GM21367 (cell line): Measurements from ENCODE around the gene LTBP1.
"Not testable (repeated sequence)": the region's sequence is repeated elsewhere in the genome, so short reads cannot be mapped to it uniquely, and the experiment has no call there.

ENCODE experiments used
- ATAC-seq: cut with Tn5 transposase; IDR thresholded peaks from one replicate; pipeline ENCODE4 v1.9.1; 2021; ENCODE audit not compliant: unreplicated experiment

The LTBP1 gene

DNA sequence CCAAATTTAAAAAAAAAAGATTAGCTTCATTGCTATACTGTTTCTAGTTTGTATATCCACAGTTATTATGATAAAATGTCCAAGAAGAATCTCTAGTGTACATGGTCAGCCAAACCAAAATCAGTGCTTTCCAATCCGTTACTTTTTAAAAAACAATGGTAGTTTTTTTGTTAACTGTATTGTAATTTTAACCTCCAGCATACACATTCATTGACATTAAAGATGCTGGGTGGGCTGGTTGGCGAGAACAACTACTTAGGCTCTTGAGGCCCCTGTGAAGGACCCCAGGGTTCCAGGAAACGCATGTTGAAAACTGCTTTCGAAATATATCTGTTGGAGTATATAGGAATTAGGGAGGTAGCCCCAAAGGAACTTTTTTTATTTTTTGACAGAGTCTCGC lies 422.4 kb downstream of the LTBP1 start:
- no peak for ATAC-seq

GRCh38 chr2:33370636-33371265 lies 424.0 kb downstream of the LTBP1 start:
- no peak for ATAC-seq

GRCh38 chr2:33371304-33372090 lies 424.7 kb downstream of the LTBP1 start:
- ATAC-seq, result no peak

GRCh38 chr2:33372940-33373553 lies 426.3 kb downstream of the LTBP1 start:
- ATAC-seq, result no peak

DNA sequence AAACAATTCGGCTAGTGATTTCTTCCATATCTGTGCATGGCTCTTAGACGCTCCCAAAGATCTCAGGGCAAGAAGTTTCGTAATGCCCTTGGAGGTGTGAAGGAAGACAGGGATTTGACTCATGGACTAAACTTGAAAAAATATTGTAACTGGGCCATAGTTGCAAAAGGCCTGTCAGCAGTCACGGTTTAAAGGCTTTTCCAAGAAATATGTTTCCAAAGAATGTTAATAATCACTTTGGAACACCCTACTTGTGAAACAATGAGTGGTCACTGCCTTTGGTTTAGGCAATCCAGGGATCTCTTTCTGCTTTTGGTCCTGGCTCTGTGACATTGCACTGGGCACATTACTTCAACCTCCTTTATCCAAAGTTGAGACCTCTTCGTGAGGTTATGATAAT lies 427.2 kb downstream of the LTBP1 start:
- ATAC-seq, result no peak

GRCh38 chr2:33375054-33375453 lies 428.3 kb downstream of the LTBP1 start:
- no peak for ATAC-seq

GRCh38 chr2:33377048-33377447 lies 430.3 kb downstream of the LTBP1 start:
- ATAC-seq, result no peak

DNA sequence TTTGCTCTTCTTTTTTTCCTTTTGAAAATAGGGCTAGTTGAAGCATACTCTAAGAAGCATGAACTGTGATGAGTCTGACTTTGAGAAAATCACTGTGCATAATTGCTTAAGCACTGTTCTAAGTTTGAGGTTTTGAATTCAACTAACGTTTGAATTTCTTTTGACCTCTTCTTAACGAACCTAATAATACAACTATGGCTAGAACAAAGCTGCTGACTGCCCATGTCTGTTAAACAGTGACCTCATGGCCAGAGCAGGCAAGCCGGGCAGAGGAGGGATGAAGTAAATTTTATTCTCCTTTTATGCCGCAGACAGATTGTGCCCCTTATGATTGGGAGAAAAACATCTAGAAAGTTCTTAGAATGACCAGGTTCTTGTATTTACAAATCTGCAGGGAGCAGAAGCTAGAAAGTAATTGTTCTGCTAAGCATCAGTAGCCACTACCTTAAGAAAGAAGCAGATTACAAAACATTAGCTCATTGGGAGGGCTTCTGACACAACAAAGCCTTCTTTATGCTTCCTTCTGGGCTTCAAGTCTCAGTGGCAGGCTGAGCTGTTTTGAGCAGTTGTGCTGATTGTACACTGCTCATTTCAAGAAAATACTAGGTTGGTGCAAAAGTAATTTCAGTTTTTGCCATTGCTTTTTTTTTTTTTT lies 431.9 kb downstream of the LTBP1 start:
- no peak for ATAC-seq

DNA sequence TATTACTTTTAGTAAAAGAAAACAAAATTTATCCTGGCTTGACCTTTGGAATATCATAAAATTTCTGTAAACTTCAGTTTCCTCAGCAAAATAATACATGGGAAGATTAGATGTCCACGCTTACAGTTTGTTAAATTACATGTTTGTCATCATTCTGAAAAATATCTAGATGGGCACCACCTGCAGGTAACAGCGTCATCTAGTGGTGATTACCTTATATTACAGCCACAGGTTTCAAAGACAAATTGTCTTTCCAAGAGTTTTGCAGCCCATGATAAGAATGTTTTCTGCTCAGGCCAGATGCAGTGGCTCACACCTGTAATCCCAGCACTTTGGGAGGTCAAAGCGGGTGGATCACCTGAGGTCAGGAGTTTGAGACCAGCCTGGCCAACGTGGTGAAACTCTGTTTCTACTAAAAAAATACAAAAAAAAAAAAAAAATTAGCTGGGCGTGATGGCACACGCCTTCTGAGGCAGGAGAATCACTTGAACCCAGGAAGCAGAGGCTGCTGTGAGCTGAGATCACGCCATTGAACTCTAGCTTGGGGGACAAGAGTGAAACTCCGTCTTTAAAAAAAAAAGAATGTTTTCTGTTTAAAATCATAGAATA lies 433.4 kb downstream of the LTBP1 start:
- no peak for ATAC-seq

DNA sequence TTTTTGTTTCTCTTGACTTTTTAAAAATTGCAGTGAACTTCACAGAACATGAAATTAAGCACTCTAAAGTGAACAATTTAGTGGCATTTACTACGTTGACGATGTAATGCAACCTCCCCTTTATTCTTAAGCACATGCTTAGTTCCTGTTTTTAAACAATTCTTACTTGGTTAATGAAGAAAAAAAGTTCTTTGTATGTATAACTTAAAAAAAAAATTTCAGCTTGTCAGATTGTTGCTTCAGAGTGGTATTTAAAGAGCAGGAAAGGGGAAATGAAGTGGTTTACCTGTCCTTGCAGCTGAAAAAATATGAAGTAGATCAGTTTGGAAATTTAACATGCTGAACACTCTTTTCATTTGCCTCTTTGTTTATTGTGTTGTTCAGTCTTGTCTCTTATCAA lies 434.0 kb downstream of the LTBP1 start:
- ATAC-seq, result no peak

- ATAC-seq, result no peak
Observed at GRCh38 chr2:33381301-33381858, 434.6 kb downstream of the LTBP1 start.

- no peak for ATAC-seq
Observed at GRCh38 chr2:33383855-33384598, 437.3 kb downstream of the LTBP1 start.

- ATAC-seq, result no peak
Observed at GRCh38 chr2:33384599-33384961, 437.8 kb downstream of the LTBP1 start.

- no peak for ATAC-seq
Observed at GRCh38 chr2:33388996-33389395, 442.2 kb downstream of the LTBP1 start.

DNA sequence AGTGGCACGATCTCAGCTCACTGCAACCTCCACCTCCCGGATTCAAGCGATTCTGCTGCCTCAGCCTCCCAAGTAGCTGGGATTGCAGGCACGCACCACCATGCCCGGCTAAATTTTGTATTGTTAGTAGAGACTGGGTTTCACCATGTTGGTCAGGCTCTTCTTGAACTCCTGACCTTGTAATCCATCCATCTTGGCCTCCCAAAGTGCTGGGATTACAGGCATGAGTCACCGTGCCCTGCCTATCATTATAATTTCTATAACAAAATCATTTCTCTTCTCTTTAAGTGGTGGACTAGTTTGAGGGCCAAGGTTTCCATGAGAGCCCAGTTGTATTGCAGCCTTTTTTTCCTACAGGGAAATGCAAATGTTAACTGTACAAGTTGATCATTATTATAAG lies 442.9 kb downstream of the LTBP1 start:
- ATAC-seq, result not testable (repeated sequence)

GRCh38 chr2:33391529-33392255 lies 444.9 kb downstream of the LTBP1 start:
- no peak for ATAC-seq

GRCh38 chr2:33392366-33392765 lies 445.6 kb downstream of the LTBP1 start:
- ATAC-seq, result no peak

GRCh38 chr2:33395034-33395433 lies 448.3 kb downstream of the LTBP1 start:
- ATAC-seq, result no peak

DNA sequence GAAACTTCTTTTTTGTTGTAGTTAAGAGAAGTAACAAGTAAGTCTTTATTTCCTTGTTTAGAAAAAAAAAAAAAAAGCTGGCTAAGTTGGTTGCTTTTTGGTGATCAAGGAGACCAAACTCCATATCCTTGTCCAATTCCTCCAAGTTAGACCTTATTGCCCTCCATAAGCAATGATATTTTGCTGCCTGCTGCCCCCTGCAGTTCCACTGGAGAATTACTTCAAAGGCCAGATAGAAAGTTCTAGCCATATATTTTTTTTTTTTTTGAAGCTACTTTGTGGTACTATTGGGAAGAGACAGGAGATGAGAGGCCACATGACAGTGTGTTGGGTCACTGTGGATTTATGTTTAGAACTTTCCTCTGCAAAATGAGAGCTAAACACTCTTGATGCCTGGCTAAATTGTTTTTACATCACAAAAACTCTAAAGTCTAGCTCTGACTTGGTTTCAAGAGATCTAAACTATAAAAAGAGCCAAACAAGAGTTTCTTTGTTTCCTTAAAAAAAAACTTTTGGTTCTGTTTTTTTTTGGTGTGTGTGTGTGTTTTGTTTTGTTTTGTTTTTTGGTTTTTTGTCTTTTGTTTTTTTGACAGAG lies 449.0 kb downstream of the LTBP1 start:
- no peak for ATAC-seq
